ENCODE measurements around the gene PROKR1. TPM values are rescaled to one million over a fixed set of nuclear protein-coding genes. Genes with fewer than 3 reads are reported as not detected.

Gene PROKR1
- total RNA-seq, 1 donor from 2014 or later = 0.12 TPM

DNA sequence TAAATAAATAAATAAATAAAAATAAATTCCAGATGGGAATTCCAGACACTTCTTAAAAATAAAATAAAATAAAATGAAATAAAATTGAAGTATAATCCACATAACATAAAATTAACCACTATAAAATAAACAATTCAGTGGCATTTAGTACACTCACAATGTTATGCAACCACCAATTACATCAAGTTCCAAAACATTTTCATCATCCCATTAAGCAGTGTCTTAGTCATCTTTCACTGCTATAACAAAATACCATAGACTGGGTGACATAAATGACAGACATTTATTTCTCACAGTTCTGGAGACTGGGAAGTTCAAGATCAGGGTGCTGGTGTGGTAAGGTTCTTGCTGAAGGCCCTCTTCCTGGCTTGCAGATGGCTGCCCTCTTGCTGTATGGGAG lies 22.6 kb upstream of the PROKR1 start:
- DNase-seq (ENCODE audit: low spot score, unreplicated experiment) = no peak
- Mint-ChIP-seq H3K36me3 (ENCODE audit: insufficient read depth) (no peaks in the 10 kb centered on the region), H3K4me1 (ENCODE audit: low read depth) (no peaks in the 10 kb centered on the region), H3K9me3 (ENCODE audit: low read depth) (peaks cover 7% of the 10 kb centered on the region), H3K27ac (no peak overlapping the region), H3K27me3 (no peaks in the 10 kb centered on the region), H3K4me3 (ENCODE audit: low read depth) (no peak overlapping the region)
- TF ChIP-seq, protein P1, sequence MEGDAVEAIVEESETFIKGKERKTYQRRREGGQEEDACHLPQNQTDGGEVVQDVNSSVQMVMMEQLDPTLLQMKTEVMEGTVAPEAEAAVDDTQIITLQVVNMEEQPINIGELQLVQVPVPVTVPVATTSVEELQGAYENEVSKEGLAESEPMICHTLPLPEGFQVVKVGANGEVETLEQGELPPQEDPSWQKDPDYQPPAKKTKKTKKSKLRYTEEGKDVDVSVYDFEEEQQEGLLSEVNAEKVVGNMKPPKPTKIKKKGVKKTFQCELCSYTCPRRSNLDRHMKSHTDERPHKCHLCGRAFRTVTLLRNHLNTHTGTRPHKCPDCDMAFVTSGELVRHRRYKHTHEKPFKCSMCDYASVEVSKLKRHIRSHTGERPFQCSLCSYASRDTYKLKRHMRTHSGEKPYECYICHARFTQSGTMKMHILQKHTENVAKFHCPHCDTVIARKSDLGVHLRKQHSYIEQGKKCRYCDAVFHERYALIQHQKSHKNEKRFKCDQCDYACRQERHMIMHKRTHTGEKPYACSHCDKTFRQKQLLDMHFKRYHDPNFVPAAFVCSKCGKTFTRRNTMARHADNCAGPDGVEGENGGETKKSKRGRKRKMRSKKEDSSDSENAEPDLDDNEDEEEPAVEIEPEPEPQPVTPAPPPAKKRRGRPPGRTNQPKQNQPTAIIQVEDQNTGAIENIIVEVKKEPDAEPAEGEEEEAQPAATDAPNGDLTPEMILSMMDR (IDR thresholded peaks at IDR 0.05; ENCODE audit: unreplicated experiment) = no peak

DNA sequence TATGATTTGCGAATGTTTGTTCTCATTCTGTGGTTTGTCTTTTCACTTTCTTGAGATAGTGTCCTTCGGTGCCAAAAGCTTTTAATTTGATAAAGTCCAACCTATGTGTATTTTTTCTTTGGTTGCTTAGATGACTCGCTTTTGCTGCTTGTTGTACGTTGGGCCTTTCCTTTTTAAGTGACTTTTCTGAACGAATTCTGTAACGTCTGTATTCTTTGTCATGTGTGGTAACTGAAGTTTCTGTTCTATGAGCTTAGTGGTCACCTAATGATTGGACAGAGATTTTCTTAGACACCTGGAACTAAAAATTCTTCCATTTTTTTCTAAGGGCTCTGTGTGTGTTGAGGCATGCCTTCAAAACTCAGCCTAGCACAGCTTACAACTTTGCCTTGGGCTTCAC lies 19.6 kb upstream of the PROKR1 start:
- H3K36me3 Mint-ChIP-seq (ENCODE audit: insufficient read depth) = no peaks in the 10 kb centered on the region
- no peaks in the 10 kb centered on the region for H3K4me1 Mint-ChIP-seq (ENCODE audit: low read depth)
- H3K9me3 Mint-ChIP-seq (ENCODE audit: low read depth) = peaks cover 8% of the 10 kb centered on the region
- DNase-seq (ENCODE audit: low spot score, unreplicated experiment) = no peak
- no peak overlapping the region for H3K4me3 Mint-ChIP-seq (ENCODE audit: low read depth)
- TF ChIP-seq, protein P1 (IDR thresholded peaks at IDR 0.05; ENCODE audit: unreplicated experiment) = no peak
- H3K27ac Mint-ChIP-seq = no peak overlapping the region
- no peaks in the 10 kb centered on the region for H3K27me3 Mint-ChIP-seq

DNA sequence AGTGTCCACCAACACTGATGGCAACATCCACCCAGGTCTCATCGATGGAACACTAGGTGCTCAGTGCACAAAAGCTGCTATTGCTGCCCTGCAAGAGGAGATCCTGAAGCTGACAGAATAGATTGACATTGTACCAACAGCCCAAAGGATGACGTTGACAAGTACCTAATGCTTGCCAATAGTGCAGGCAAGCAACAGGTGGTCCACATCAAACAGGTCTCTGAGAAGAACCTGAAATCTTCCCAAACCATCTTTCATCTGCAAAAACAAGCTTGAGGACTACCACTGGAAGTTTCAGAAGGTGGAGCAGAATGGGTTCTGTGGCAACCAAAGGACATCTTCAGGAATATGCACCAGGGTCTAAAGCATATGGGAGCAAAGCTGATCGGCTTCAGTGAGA lies 15.8 kb upstream of the PROKR1 start:
- H3K4me1 Mint-ChIP-seq (ENCODE audit: low read depth) = no peaks in the 10 kb centered on the region
- TF ChIP-seq, protein P1 (IDR thresholded peaks at IDR 0.05; ENCODE audit: unreplicated experiment) = no peak
- H3K4me3 Mint-ChIP-seq (ENCODE audit: low read depth) = no peak overlapping the region
- no peaks in the 10 kb centered on the region for H3K27me3 Mint-ChIP-seq
- DNase-seq (ENCODE audit: low spot score, unreplicated experiment) = no peak
- no peak overlapping the region for H3K27ac Mint-ChIP-seq
- H3K36me3 Mint-ChIP-seq (ENCODE audit: insufficient read depth) = no peaks in the 10 kb centered on the region
- H3K9me3 Mint-ChIP-seq (ENCODE audit: low read depth) = peaks cover 3% of the 10 kb centered on the region

DNA sequence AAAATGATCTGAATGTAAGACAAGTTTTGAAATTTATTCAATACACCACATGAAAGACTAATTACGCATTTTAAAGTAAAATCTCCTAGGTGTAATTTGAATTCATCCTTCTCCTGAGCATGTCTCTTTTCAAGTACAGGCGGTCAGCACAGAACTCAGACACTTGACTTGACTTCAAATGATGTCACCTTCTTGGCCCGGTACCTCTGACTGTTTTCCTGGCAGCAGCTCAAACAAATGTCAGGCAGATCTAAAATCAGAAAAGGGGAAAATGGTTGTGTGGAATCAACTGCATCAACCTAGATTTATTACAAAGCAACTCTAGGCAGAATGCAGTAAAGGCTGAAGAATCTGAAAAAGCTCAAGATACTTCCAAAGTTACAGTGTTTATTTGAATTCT lies 11.4 kb upstream of the PROKR1 start:
- no peak overlapping the region for H3K4me3 Mint-ChIP-seq (ENCODE audit: low read depth)
- peaks cover 3% of the 10 kb centered on the region for H3K9me3 Mint-ChIP-seq (ENCODE audit: low read depth)
- no peak for DNase-seq (ENCODE audit: low spot score, unreplicated experiment)
- no peak overlapping the region for H3K27ac Mint-ChIP-seq
- TF ChIP-seq, protein P1 (IDR thresholded peaks at IDR 0.05; ENCODE audit: unreplicated experiment) = no peak
- no peaks in the 10 kb centered on the region for H3K27me3 Mint-ChIP-seq
- H3K36me3 Mint-ChIP-seq (ENCODE audit: insufficient read depth) = no peaks in the 10 kb centered on the region
- no peaks in the 10 kb centered on the region for H3K4me1 Mint-ChIP-seq (ENCODE audit: low read depth)

DNA sequence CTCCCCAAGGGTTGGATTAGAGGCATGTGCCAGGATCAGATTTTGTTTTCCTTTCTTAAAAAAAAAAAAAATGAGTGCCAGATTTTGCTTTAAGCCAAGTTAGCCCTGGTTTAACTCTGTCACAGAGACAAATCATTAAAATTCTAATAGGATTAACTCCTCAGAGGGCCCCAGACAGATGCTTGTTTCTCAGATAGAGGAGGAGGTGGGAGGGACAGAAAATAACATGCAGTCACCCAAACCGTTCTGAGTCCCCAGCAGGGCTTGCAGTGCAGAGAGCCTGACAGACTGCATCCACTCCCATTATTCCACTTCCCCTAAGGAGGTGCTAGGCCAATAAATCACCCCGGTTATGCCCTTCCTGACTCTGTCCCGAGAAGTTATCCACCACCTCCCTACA lies 6.3 kb upstream of the PROKR1 start:
- H3K27me3 Mint-ChIP-seq = peaks cover 13% of the 10 kb centered on the region
- no peak overlapping the region for H3K27ac Mint-ChIP-seq
- H3K4me1 Mint-ChIP-seq (ENCODE audit: low read depth) = no peaks in the 10 kb centered on the region
- DNase-seq (ENCODE audit: low spot score, unreplicated experiment) = no peak
- peaks cover under 1% of the 10 kb centered on the region for H3K36me3 Mint-ChIP-seq (ENCODE audit: insufficient read depth)
- H3K9me3 Mint-ChIP-seq (ENCODE audit: low read depth) = peaks cover 8% of the 10 kb centered on the region
- no peak overlapping the region for H3K4me3 Mint-ChIP-seq (ENCODE audit: low read depth)
- TF ChIP-seq, protein P1 (IDR thresholded peaks at IDR 0.05; ENCODE audit: unreplicated experiment) = no peak
